ENCODE results near the gene DNAI1.

DNAI1 gene

DNA sequence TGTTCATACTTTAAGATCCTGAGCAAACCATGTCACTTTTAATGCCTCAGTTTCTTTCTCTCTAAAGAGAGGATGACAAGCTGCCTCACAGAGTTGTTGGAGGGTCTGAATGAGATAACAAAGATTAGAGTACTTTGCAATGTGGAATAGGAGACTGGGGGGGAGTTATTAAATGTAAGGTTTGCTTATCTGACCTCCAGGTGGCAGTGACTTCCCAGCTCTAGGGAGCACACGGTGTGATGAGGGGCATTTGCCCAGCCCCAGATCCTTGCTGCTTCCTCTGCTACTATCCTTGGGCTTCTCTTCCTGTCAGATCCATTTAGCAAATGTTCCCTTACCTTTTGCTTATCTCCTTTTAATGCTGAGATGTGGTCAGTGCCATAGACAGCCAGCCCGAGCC lies 33.4 kb downstream of the DNAI1 start:
- DNase-seq, result no peak

DNA sequence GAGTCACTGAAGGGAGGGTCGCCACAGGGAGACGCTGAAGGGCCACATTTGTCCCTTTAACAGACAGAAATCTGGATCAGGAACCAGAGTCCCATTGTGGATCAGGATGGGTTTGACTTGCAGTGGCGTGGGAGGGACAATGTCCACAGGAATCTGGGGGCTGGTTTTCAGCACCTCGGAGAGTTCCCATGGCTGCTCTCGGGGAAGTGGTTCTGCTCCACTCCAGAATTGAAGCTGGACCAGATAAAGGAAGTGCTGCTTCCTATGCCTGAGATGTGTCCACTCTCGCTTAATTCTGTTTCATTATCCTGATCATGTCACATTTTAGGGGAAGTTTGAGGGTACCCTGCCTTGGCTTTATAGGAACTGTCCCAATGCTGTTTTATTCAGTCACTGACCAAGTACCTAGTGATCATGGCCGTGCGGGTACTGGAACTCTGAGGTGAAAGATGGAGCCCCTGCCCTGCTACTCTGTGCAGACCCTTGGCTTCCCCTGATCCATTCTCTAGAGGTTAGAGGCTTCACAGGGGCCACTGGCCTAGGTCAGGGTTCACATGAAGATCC lies 35.4 kb downstream of the DNAI1 start:
- DNase-seq, result no peak

DNA sequence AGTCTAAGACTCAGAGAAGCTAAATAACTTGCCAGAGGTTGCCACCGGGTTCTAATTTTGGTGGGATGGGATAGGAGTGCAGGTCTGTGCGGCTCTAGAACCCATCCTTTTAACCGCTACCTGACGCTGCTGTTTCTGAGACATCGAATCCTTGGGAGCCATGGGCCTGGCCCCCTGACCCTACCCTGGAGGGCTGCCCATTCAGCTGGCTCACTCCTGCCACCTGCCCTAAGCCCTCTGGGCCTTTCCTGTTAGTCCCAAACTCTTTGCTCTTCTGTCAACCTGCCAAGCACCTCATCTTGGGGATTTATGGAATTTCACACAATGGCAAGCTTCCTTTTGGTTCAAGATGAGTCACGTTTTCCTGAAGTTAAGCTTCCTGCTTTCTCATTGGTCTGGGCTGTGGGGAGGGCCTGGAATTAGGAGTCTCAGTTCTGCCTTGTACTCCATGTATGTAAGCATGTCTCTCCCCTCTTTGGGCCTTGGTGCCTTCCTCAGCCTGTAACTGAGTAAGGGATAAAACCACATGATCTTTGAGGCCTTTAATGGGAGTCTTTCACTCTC lies 37.6 kb downstream of the DNAI1 start:
- DNase-seq, result no peak

DNA sequence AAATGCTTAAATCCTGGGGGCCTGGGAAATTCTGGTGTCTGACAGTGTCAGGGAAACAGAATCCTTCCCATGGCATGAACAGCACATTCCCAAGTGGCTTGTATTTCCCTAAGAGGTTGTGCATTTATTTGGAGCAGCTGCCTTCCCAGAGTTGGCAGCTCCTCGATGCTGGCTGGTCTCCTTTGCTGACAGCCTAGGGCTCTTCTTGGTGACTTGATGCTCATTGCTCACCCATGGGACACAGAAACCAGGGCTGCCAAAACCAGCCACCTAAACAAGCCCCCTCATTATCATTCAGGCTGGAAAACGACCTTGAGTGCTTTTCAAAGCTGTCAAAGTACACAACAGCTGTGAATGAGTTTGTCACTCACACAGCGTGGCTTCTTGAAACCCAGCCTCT lies 39.9 kb downstream of the DNAI1 start:
- peak; percentile 85 for DNase-seq

DNA sequence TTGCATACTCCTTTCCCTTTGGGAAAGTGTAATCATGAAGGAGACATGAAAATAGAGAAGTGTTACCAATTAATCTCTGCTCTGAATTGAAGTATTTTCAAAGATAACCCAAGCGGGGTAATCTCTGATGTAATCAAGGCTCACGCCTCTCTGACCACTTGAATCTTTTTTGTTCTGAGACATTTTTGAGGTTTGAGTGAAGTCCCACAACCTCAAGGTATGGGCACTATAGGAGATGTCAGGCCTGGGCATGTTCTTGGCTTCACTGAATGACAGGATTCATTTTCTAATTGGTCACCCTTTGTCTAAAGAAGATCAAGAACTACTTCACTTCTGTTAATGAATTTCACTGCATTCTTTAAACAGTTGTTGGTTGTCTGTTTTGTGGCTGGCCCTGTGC lies 40.5 kb downstream of the DNAI1 start:
- DNase-seq, result no peak

DNA sequence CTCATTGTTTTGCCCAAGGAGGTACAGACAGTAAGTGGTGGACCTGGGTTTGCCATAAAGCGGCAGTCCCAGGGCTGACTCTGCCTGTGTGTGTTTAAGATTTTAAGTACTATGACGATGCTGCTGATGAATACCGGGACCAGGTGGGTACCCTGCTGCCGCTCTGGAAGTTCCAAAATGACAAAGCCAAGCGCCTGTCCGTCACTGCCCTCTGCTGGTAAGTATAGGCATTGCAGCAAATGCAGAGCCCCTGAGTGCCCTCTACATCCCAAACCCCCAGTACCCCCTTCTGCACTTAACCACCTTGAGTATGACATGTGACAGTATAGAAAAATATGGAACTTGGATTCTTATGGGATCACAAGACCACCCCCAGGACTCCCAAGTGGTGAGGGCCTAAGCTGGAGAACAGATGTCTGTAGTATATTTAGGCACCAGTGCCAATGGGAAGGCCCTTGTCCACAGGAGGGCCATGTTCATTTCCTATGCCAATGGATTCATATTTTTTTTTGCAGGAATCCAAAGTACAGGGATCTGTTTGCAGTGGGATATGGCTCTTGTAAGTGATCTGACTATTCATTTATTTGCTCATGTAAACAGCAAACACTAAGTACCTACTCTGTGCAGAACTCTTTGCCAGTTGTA lies 42.1 kb downstream of the DNAI1 start:
- DNase-seq, result no peak

DNA sequence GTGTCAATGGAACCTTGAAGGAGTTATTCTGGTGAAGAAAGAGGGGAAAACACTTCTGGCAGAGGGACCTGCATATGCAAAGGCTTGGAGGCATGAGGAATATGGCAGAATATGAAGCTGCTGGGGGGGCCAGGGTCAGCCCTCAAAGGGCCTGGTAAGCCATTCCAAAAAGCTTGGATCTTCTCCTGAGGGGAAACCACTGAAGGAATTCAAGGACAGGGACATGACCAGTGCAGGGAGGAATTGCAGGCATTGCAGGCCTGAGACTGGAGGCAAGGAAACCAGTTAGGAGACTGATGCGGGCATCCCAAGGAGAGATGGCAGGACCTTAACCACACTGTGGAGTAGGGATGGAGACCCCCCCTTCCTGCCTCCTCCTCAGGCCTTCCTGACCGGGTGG lies 42.8 kb downstream of the DNAI1 start:
- DNase-seq, result no peak

DNA sequence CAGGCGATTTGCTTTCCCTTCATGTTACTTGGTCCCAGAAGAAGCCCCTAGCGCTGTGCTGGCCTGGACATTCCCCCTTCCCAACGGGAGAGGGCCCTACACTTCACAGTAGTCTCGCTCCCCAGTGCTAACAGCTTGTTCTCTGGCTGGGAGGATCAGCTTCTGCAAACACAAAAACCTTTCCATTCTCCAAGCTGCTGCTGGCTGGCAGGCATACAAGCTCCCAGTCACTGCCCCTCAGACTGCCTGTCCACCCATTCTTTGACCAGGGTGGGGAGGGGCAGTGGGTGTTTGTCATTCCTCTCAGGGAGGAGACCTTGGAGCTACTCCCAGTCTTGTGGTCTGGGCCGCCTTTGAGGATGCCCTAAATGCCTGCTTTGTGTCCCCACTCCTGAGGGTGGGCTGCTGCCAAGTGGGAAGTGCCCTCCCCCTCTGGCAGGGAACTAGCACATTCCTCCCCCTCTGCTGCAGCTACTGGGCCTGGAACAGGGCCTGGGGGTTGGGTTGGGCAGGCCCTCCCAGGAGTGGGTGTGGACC lies 43.4 kb downstream of the DNAI1 start:
- DNase-seq, result no peak

DNA sequence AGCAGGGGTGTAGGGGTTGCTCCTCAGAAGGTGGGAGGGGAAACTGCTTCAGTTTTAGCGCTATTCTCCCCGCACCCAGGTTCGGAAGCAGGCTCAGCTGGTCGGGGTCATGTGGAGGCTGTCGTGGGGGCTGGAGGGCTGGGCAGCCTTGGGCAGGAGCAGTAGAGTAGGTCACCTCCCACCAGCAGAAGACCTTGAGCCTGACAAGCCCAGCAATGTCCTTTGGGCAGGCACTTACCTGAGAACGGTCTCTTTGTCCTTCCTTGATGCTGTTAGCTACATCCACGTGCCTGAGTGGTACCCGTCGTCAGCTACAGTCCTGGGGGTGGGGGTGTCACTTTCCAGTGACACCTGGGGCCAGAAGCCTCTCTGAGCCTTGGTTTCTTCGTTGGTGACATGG lies 43.9 kb downstream of the DNAI1 start:
- no peak for DNase-seq

DNA sequence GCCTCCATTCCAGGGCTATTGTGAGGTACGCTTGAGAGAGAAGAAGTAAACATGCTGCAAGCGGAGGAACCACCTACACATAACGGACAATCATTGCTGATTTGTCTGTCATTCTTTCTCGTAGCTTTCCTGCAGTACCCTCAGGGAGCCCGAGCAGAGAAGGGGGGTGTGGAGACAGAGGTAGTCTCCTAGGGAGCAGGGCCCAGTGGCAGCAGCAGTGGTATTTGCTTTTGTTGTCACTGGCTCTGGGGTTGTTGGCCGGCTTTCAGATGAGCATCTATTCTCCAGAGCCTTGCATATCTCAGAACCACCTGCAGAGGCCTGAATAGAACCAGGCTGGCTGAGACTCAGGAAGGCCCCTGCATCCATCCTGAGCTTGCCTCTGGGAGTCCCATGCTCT lies 44.3 kb downstream of the DNAI1 start:
- DNase-seq, result no peak

DNA sequence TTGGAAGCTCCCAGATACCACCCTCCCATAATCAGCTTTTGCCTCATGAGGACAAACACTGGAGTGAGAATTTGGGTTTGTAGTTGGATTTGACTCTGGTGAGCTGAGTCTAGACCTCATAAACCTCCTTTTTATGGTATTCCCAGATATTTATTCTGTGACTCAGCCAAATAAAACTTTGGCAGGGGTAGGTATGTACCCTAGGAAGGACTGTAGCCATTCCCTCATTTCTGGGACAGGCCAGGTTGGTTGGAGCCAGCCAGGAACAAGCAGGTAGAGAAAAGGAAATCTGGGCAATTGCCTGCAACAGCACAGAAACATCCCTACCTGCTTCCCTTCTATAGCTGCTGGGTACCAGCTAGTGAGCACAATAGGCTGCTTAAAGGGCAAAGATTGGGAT lies 44.8 kb downstream of the DNAI1 start:
- no peak for DNase-seq

DNA sequence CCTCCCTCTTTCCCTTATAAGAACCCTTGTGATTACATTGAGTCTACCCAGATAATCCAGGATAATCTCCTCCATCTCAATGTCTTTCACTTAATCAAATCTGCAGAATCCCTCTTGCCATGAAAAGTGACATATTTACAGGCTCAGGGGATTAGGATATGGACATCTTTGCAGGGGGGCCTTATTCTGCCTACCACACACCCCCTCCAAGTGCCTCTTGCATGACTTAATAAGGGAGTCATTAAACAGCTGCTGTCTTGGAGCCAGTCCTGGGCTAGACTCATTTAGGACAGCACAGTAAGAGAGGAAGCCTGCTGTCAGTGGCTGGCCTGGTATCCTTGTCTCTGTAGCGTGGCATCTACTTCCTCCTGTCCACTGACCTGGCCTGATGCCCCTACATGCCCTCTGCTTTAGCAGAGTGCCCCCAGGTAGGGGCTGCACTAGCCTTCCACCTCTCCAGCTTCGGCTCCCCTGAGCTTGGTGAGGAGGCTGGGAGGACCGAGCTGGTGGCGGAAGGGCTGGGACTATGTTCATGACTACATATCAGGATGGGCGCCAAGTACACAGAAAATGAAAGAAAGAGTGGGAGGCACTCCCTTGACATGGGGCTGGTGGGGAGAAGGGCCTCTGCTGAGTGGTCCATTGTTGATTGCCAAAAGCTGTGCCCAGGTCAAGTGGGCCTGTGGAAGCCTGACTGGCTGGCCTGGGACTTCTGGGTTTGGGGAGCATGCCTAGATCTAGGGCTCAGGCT lies 46.9 kb downstream of the DNAI1 start:
- DNase-seq, result no peak

DNA sequence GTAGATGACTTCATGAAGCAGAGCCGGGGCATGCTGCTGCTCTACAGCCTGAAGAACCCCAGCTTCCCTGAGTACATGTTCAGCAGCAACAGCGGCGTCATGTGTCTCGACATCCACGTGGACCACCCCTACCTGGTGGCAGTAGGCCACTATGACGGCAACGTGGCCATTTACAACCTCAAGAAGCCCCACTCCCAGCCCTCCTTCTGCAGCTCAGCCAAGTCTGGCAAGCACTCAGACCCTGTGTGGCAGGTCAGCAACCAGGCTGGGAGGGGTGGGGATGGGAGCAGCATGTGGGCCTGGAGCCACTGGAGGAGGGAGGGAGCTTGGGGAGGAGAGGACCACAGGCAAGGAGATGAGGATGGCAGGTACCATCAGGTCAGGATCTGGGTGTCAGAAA lies 48.0 kb downstream of the DNAI1 start:
- no peak for DNase-seq

DNA sequence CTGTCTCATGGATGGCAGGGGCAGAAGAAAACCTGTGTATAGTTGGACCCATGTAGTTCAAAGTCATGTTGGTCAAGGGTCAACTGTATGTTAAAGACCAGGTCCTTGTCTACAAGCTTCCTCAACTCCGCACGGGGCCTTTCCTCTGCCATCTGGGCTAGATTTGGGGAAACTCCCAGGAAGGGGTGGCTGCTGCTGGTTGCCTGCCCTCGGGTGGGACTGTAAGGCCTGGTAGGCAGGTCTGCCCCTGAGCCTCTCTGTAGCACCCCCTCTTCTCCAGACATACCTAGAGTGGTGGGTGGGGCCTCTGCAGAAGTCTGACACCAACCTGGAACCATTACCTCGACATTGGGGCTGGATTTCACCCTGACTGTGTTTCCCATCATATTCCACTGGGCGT lies 49.0 kb downstream of the DNAI1 start:
- no peak for DNase-seq

DNA sequence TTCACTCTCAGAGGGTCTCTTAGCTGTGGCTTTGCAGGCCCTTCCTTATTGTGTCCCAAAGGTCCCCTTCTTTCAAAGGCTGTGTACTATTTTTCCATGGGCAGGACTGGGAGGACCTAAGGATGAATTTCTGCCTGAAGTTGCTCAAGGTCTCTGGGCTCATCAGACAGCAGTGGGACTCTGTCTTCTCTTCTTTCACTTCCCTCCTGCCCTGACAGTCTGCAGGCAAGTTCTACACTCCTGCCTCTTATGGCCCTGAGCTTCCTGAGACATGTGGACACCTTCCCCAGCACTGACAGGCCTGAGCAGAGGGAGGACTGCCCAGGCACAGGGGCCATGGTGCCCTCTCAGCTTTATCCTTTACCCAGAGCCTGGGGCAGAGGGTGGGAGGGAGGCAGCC lies 49.4 kb downstream of the DNAI1 start:
- DNase-seq, result no peak

DNA sequence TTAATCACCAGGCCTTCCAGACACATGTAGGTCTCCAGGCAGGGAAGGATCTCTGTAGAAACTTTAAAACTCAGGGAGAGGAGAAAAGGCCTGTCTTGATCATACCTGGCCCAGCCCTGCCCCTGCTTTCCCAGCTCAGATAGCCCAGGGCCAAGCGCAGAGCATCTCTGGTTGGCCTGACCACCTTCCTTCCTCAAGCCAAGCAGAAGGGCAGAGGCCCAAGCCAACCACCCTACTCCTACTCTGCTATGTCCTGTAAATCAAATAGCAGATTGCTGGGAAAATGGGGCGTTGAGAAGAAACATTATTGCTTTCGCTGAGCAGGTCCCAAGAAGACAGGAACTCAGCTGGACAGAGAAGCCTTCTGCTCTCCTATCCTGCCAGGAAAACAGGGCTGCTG lies 49.9 kb downstream of the DNAI1 start:
- no peak for DNase-seq

DNA sequence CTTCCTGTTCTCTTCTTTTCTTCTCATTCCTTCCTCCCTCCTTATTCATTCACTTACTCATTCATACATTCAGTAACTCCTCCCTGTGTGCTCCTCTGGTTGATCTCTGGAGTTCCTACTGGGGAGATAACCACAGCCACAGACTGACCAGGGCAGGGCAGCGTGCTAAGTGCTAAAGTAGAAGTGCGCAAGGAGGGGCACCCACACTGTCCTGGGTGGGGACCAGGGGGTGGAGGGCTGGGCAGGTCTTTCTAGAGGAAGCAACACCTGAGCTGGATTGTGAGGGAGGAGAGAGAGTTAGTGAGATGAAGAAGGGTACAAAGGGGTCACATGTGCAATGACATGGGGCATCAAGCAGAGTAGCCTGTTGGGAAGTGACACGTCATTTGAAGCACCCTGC lies 50.3 kb downstream of the DNAI1 start:
- no peak for DNase-seq

DNA sequence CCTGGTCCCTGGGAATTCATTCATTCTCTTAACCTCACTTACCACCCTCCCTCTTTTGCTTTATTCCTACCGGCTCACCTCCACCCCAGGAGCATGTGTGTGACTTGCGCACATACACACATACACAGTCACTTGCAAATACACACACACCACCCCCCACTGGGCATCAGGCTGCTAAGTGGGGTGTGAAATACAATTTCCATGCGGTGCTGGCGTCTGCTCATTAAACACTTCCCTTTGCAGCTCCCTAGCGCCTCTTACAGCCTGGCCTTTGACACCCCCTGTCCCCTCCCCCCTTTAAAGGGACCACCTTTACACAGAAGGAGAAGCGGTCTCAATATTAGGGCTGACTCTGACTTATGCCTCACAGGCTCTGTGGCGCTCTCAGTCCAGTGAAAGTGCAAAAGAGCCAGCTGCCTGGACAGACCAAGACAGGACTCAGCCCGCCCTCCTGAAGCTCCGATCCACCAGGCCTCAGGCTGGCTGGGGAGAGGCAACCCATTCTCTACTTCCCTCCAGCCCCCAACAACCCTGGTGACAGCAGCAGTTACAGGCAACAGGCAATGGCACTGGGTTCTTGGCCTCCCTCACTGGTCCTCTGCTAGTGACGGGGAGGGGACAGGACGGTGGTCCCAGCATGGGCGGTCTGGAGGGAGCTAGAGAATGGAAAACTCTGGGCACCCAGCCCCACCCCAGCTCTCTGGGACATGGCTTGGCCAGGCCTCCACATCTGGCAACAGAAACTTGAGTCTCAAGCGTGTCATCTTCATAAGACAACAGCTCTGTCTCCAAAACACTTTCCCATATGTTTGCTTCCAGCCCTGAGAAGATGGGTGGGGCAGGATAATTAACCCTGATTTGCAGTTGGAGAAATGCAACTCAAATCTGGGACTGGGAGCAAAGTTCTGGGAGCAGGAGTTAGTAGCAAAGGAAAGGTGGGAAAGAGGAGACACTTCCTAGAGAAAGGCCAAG lies 52.2 kb downstream of the DNAI1 start:
- no peak for DNase-seq

DNA sequence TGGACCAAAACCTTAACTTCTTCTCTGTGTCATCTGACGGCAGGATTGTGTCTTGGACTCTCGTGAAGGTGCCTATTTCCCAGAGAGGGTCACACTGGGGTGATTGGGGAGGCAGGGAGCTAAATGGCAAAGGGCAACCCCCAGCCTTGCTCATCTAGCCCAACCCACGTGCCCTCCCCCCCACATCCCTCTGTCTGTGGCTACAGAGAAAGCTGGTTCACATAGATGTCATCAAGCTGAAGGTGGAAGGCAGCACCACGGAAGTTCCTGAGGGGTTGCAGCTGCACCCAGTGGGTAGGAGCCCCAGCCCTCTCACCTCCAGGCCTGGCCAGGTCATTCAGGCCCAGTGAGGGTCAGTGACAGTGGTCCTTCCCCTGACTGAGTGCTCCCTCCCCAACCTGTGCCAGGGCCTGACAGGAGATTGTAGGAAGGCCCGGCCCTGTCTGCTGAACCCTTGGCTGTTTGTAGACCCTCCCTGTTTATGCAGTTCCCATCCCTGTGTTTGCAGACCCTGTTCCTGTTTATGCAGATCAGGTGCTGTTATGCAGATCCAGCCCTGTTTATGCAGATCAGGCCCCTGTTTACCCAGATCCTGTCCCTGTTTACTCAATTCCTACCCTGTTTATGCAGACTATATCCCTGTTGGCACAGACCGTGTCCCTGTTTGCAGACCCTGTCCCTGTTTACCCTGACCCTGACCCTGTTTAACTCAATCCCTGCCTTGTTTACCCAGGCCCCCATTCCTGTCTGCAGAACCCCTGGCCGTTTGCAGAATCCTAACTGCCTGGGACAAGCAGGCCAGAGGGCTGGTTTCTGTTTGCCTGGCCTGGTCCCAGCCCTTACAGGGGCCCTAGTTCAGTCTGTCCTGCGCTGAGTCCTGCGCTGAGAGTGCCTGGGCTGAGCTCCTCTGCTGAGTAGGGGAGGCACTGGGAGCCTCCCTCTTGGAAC lies 53.8 kb downstream of the DNAI1 start:
- DNase-seq, result no peak

DNA sequence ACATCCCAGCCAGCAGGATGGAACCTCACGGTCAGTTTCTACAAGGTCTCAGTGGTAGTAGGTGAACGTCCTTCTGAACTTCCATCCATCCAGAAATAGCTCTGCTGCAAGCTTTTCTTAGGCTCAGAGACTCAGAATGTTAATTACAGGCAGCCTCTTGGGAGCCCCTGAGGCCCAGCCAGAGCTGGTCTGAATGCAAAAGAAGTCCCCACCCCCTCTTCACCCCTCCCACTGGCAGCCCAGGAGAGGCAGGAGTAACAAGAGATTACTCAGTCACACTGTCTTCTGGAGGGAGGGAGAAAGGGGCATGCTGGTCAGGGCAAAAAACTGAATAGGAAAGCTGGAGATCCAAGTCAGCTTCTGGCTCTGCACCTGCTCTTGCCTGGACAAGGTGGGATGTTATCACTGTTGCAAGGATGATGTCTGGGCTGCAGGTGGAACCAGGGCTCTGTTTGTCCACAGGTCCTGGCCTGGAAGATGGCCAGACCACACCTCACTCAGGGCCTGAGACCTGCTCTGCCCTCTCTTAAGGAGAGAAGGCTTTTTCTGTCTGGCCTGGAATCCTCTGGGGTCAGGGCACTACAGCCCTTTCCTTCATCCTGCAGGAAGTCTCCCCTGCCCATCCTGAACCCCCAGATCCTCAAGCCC lies 55.1 kb downstream of the DNAI1 start:
- no peak for DNase-seq

DNA sequence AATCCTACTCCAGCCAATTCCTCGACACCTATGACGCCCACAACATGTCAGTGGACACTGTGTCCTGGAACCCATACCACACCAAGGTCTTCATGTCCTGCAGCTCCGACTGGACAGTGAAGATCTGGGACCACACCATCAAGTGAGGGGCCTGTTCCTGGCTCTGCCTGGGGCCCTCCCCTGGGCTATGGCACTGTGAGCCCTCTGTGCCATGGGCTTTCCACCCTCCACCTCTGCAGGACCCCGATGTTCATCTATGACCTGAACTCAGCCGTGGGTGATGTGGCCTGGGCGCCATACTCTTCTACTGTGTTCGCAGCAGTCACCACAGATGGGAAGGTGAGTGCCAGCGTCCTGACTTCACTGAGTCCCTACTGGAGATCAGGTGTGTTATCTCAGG lies 55.8 kb downstream of the DNAI1 start:
- no peak for DNase-seq
